Neutrophil (primary cell): ENCODE data around the gene PLEKHO1.
"Not testable (repeated sequence)": the region's sequence is repeated elsewhere in the genome, so short reads cannot be mapped to it uniquely, and the experiment has no call there.

Source experiments
- H3K27ac ChIP-seq: fragments of 200-600 bp; sonication (generic); 2 replicates; pipeline ENCODE4 v1.5.1; 2016; ENCODE audit warnings: mild to moderate bottlenecking, moderate library complexity
- H3K27me3 ChIP-seq: fragments of 200-600 bp; sonication (generic); 2 replicates; pipeline ENCODE4 v1.6.0; 2016; ENCODE audit warnings: mild to moderate bottlenecking
- H3K36me3 ChIP-seq: fragments of 200-600 bp; sonication (generic); 2 replicates; pipeline ENCODE4 v1.5.1; 2017
- H3K4me1 ChIP-seq, 2 experiments: fragments of 200-600 bp in 1 of 2; sonication (generic) in 1 of 2; 1 replicate in 1 of 2; 2 replicates in 1 of 2; pipeline versions ENCODE4 v1.5.1 to v1.6.1; 2013 to 2016; ENCODE audit warnings: low read depth in 1 of 2, low read length in 1 of 2, mild to moderate bottlenecking in 1 of 2, moderate library complexity in 1 of 2; ENCODE audit not compliant: control insufficient read depth in 1 of 2, insufficient read depth in 1 of 2
- H3K4me3 ChIP-seq, 2 experiments: fragments of 200-600 bp in 1 of 2; sonication (generic) in 1 of 2; 1 replicate in 1 of 2; 2 replicates in 1 of 2; pipeline ENCODE4 v1.5.1; 2013 to 2016; ENCODE audit warnings: low read depth in 1 of 2, low read length in 1 of 2, mild to moderate bottlenecking in 1 of 2, moderate library complexity in 1 of 2
- H3K9me3 ChIP-seq: fragments of 200-600 bp; sonication (generic); 2 replicates; pipeline ENCODE4 v1.5.1; 2016
- CTCF ChIP-seq: fragments of 200-600 bp; sonication (generic); IDR thresholded peaks from 2 replicates; pipeline ENCODE4 v1.5.1; 2016; ENCODE audit warnings: antibody characterized with exemption

The PLEKHO1 gene

DNA sequence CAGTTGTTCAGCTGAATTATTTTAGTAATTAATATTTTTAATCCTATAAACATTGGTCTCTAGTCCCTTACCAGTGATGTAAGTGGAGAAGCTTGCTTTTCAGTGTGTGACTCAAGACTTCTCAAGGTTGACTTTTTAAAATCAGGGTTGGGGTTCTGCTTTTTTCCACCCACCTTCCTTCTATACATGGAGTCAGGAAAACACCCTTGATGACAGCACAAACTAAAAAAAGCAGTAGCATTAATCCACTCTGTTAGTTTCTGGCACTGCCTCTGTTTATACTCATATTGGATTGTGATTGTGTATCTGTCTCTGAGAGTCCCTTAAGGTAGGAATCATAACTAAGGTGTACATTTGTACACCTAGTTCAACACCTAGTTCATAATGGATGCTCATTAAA lies 8.3 kb upstream of the PLEKHO1 start:
- Histone ChIP-seq H3K4me1 (peaks cover 0 to 5% of the 10 kb centered on the region in 2 experiments), H3K4me3 (no peak overlapping the region), H3K9me3 (no peaks in the 10 kb centered on the region), H3K27ac (no peak overlapping the region), H3K27me3 (peaks cover 5% of the 10 kb centered on the region), H3K36me3 (no peaks in the 10 kb centered on the region)
- no peak for TF ChIP-seq CTCF

DNA sequence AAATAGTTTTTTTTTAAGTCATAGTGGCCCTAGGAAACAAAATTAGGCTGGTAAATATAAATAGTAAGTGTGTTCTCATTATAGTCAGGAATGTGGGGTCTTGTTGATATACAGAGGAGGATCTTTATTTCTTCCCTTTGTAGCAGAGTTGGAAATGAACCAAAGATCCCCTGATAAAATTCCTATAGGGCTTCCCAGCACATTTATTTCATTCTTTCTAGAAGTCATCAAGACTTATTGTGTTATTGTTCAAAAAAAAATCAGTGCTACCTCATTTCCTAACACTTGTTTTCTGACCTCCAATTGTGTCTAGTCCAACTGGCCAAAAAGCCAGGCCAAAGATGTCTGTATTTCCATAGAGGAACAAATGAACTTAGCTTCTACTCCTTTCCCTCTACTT lies 7.6 kb upstream of the PLEKHO1 start:
- H3K27ac ChIP-seq, result no peak overlapping the region
- H3K36me3 ChIP-seq, result no peaks in the 10 kb centered on the region
- peaks cover 11% of the 10 kb centered on the region for H3K27me3 ChIP-seq
- no peak overlapping the region for H3K4me3 ChIP-seq
- no peaks in the 10 kb centered on the region for H3K9me3 ChIP-seq
- H3K4me1 ChIP-seq, result peaks cover 0 to 5% of the 10 kb centered on the region in 2 experiments
- TF ChIP-seq CTCF, result no peak

GRCh38 chr1:150144606-150145005 lies 5.1 kb upstream of the PLEKHO1 start:
- TF ChIP-seq CTCF, result no peak
- Histone ChIP-seq H3K4me3 (no peak overlapping the region), H3K27ac (no peak overlapping the region), H3K27me3 (peaks cover 36% of the 10 kb centered on the region), H3K4me1 (peaks cover 9 to 15% of the 10 kb centered on the region in 2 experiments), H3K9me3 (no peaks in the 10 kb centered on the region), H3K36me3 (no peaks in the 10 kb centered on the region)

- not testable (repeated sequence) for H3K4me3 ChIP-seq, H3K27ac ChIP-seq, H3K36me3 ChIP-seq, H3K9me3 ChIP-seq
- peaks cover 36% of the 10 kb centered on the region for H3K27me3 ChIP-seq
- peaks cover 15% of the 10 kb centered on the region in 2 experiments for H3K4me1 ChIP-seq
These were observed 3.7 kb upstream of the PLEKHO1 start for GRCh38 chr1:150146016-150146415.

GRCh38 chr1:150146849-150147542 lies 2.7 kb upstream of the PLEKHO1 start:
- Histone ChIP-seq H3K4me3 (no peak overlapping the region), H3K27me3 (peaks cover 45% of the 10 kb centered on the region), H3K9me3 (no peaks in the 10 kb centered on the region), H3K36me3 (peaks cover 4% of the 10 kb centered on the region), H3K4me1 (peaks cover 25% of the 10 kb centered on the region in 2 experiments), H3K27ac (no peak overlapping the region)
- no peak for TF ChIP-seq CTCF

DNA sequence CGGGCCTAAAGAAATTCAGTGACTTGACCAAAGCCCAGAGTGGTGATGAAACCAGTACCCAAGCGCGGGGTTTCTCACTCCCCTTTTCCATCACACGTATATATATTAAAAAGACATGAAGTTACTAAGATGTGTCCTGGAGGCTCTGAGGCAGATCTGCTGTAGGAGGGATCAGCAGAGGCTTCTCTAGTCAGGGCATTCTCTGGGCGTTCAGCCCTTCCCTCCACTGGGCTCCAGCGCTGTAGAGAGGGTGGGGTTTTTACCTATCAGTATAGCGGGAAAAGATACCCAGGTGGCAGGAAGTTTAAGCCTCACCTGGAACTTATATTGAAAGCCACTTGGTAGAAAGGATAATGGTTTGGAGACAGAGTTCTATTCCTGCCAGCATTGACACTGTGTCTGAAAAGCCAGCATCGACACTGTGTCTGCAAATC lies 862 bp upstream of the PLEKHO1 start:
- Histone ChIP-seq H3K4me1 (peaks cover 29 to 42% of the 10 kb centered on the region in 2 experiments), H3K4me3 (peak overlapping the region; percentile 66 to 78), H3K36me3 (peaks cover 22% of the 10 kb centered on the region), H3K27me3 (peaks cover 64% of the 10 kb centered on the region), H3K9me3 (no peaks in the 10 kb centered on the region), H3K27ac (peak overlapping the region; percentile 88)
- TF ChIP-seq CTCF, result no peak
